Esophagus muscularis mucosa (tissue), 4 donors: ENCODE results near the gene ZNF692. TPM values are rescaled to one million over a fixed set of nuclear protein-coding genes. Genes with fewer than 3 reads are reported as not detected.

Source experiments
- DNase-seq: peaks from one replicate; pipeline ENCODE4 v3.0.0-alpha.2; 2017; ENCODE audit errors: extremely low spot score
- H3K27ac ChIP-seq, 4 donors: fragments of 200-600 bp; sonication (generic); replicated peaks in 1 of 4; 1 replicate in 3 of 4; 2 replicates in 1 of 4; pipeline ENCODE4 v1.5.1; 2016 to 2019; ENCODE audit warnings: mild to moderate bottlenecking in 1 of 4
- H3K27me3 ChIP-seq, 4 donors: fragments of 200-600 bp; sonication (generic); one replicate each; pipeline versions ENCODE4 v1.5.1 to v1.6.0; 2016 to 2019
- H3K36me3 ChIP-seq, 4 donors: fragments of 200-600 bp; sonication (generic); one replicate each; pipeline ENCODE4 v1.5.1; 2016 to 2019
- H3K4me1 ChIP-seq, 4 donors: fragments of 200-600 bp; sonication (generic); one replicate each; pipeline ENCODE4 v1.5.1; 2016 to 2019
- H3K4me3 ChIP-seq, 4 donors: fragments of 200-600 bp; sonication (generic); 1 replicate in 2 of 4; 2 replicates in 2 of 4; pipeline ENCODE4 v1.5.1; 2016 to 2019; ENCODE audit warnings: mild to moderate bottlenecking in 4 of 4, moderate library complexity in 1 of 4
- H3K9me3 ChIP-seq, 4 donors: fragments of 200-600 bp; sonication (generic); 1 replicate in 3 of 4; 2 replicates in 1 of 4; pipeline ENCODE4 v1.5.1; 2016 to 2019
- EP300 ChIP-seq: sonication (generic); formaldehyde crosslinking; IDR thresholded peaks from one replicate; pipeline ENCODE4 v1.6.1; 2017; ENCODE audit warnings: antibody characterized with exemption
- POLR2A ChIP-seq: fragments of 450-650 bp; IDR thresholded peaks from one replicate; pipeline ENCODE4 v1.6.1; 2017; ENCODE audit warnings: antibody characterized with exemption, moderate library complexity, mild to moderate bottlenecking, low read depth
- POLR2AphosphoS5 ChIP-seq, 2 donors: sonication (generic); formaldehyde crosslinking; IDR thresholded peaks; one replicate each; pipeline ENCODE4 v1.6.1; 2017; ENCODE audit warnings: antibody characterized with exemption in 2 of 2
- WGBS: methylation state at CpG from one replicate; pipeline ENCODE4 v1.1.5; 2018; 5-methylcytosine and 5-hydroxymethylcytosine counted together
- intact Hi-C: fragments of 100-400 bp; cut with DNase I; formaldehyde crosslinking; loops from one replicate; pipeline ENCODE4 v1.15.1; 2023
- total RNA-seq, 4 donors: library from RNA; depleted of rRNA; stranded (reverse); fragments of >200 nt; gene quantifications; one replicate each; pipeline versions ENCODE4 v1.1.0 to v1.2.1, GENCODE V29; 2016
- TF ChIP-seq, protein P1 (sequence below), 3 experiments: fragments of 200-600 bp in 2 of 3; fragments of 450-650 bp in 1 of 3; sonication (generic) in 2 of 3; IDR thresholded peaks; one replicate each; pipeline ENCODE4 v1.5.1; 2017 to 2019; ENCODE audit warnings: antibody characterized with exemption in 3 of 3, mild to moderate bottlenecking in 2 of 3, moderate library complexity in 1 of 3

Gene ZNF692
- total RNA-seq, 4 donors from 2014 or later = 19.4 to 37.3 (median 30.5) TPM

DNA sequence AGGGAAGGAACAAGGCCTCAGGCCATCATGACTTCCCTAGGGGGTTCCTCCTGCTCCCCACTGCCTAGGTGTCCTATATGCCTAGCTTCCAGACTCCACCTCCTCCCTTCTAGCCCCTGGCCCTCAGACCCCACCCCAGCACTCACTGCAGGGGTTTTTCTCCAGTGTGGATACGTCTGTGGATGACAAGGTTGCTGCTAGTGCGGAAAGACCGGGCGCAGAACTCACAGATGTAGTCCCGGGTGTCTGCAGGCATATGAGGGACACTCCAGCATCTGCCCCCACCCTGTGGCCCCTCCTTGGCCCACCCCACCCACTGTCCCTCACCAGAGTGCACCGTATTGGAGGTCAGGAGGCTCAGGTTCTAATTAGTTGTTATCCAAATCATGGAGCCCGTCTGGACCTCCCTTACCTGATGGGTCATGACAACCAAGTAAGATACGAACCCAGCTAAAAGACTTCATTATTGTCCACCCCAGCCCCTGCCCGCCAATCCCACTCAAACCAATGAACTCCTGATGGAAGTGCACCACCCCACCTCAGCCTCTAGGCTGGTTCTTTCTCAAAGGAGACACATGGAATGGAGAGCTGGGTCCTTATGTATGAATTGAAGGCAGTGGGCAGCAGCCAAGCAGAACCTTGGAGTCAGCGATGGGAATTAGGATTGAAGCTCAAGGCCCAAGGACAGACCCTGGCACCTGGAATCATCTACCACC, 8.2 kb downstream of the ZNF692 start:
- intact Hi-C loops = no loop called here
- whole genome bisulfite sequencing = 85% methylated on average over 2 of the region's 10 CpGs
- no peaks in the 10 kb centered on the region for H3K9me3 ChIP-seq
- TF ChIP-seq POLR2AphosphoS5 (IDR thresholded peaks at IDR 0.05) (no peak), EP300 (no peak), POLR2A (no peak)
- TF ChIP-seq, protein P1, sequence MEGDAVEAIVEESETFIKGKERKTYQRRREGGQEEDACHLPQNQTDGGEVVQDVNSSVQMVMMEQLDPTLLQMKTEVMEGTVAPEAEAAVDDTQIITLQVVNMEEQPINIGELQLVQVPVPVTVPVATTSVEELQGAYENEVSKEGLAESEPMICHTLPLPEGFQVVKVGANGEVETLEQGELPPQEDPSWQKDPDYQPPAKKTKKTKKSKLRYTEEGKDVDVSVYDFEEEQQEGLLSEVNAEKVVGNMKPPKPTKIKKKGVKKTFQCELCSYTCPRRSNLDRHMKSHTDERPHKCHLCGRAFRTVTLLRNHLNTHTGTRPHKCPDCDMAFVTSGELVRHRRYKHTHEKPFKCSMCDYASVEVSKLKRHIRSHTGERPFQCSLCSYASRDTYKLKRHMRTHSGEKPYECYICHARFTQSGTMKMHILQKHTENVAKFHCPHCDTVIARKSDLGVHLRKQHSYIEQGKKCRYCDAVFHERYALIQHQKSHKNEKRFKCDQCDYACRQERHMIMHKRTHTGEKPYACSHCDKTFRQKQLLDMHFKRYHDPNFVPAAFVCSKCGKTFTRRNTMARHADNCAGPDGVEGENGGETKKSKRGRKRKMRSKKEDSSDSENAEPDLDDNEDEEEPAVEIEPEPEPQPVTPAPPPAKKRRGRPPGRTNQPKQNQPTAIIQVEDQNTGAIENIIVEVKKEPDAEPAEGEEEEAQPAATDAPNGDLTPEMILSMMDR (IDR thresholded peaks at IDR 0.05) = no peak
- H3K36me3 ChIP-seq = peaks cover 41 to 84% (median 81%) of the 10 kb centered on the region in 4 donors
- H3K27me3 ChIP-seq = no peaks in the 10 kb centered on the region
- H3K27ac ChIP-seq = no peak overlapping the region
- H3K4me1 ChIP-seq = peaks cover 0 to 12% (median 3%) of the 10 kb centered on the region in 4 donors
- DNase-seq = no peak
- H3K4me3 ChIP-seq = no peak overlapping the region

DNA sequence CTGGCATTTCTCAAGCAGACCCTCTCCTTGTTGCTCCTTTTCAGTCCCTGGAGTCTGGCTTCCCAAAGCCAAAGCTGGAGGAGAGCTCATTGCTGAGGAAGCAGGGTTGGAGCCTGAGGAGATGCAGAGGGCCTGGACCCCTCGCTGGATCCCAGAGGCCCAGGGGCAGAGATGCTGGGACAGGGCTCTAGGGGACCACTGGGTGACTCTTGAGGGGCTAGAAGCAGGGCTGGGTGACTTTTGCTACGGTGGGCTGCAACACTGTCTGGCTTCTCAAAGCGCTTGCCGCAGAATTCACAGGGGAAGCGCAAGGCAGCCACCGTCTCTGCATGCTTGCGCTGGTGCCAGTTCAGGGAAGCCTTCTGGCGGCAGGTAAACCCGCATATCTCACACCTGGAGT, 8.8 kb downstream of the ZNF692 start:
- intact Hi-C loops = no loop called here
- TF ChIP-seq, protein P1 (IDR thresholded peaks at IDR 0.05) = no peak
- no peak for TF ChIP-seq POLR2A
- no peak for TF ChIP-seq POLR2AphosphoS5 (IDR thresholded peaks at IDR 0.05)
- no peak for TF ChIP-seq EP300
- Histone ChIP-seq H3K27me3 (no peaks in the 10 kb centered on the region), H3K27ac (no peak overlapping the region), H3K4me1 (peaks cover 0 to 12% (median 1%) of the 10 kb centered on the region in 4 donors), H3K36me3 (peaks cover 44 to 84% (median 81%) of the 10 kb centered on the region in 4 donors), H3K4me3 (no peak overlapping the region), H3K9me3 (no peaks in the 10 kb centered on the region)
- DNase-seq = no peak
- WGBS = 96% methylated on average over 7 of the region's 9 CpGs

GRCh38 chr1:248849637-248850036, 9.2 kb downstream of the ZNF692 start:
- TF ChIP-seq POLR2A (no peak), POLR2AphosphoS5 (IDR thresholded peaks at IDR 0.05) (no peak), EP300 (no peak)
- TF ChIP-seq, protein P1 (IDR thresholded peaks at IDR 0.05) = no peak
- Histone ChIP-seq H3K4me3 (no peak overlapping the region), H3K36me3 (peaks cover 44 to 84% (median 81%) of the 10 kb centered on the region in 4 donors), H3K4me1 (peaks cover 0 to 12% (median 1%) of the 10 kb centered on the region in 4 donors), H3K27ac (no peak overlapping the region), H3K27me3 (no peaks in the 10 kb centered on the region), H3K9me3 (no peaks in the 10 kb centered on the region)
- DNase-seq = no peak
- intact Hi-C loops = no loop called here
- 89% methylated on average over 3 of the region's 3 CpGs for WGBS

DNA sequence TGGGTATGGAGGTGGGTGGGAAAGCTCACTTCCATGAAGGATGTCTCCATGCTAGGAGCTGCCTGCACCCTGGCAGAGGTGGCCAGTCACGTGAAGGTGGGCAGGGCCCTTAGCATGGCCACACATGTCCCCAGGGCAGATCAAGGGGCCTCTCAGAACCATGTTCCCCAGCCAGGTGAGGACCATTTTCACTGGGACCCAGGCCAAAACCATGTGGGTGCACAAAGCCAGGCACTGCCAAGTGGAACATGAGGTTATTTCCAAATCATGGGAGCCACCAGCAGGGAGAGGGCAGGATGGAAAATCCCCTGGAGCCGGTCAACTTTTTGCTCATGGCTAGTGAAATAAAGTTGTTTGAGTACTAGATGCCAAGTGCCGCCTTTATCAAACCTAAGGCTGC, 9.7 kb downstream of the ZNF692 start:
- no peak for DNase-seq
- intact Hi-C loops = no loop called here
- H3K27me3 ChIP-seq = no peaks in the 10 kb centered on the region
- WGBS = 81% methylated on average over 3 of the region's 3 CpGs
- no peak overlapping the region for H3K27ac ChIP-seq
- H3K9me3 ChIP-seq = no peaks in the 10 kb centered on the region
- no peak overlapping the region for H3K4me3 ChIP-seq
- TF ChIP-seq POLR2A (no peak), EP300 (no peak), POLR2AphosphoS5 (IDR thresholded peaks at IDR 0.05) (no peak)
- TF ChIP-seq, protein P1 (IDR thresholded peaks at IDR 0.05) = no peak
- H3K36me3 ChIP-seq = peaks cover 44 to 86% (median 83%) of the 10 kb centered on the region in 4 donors
- H3K4me1 ChIP-seq = peaks cover 0 to 12% (median 1%) of the 10 kb centered on the region in 4 donors

DNA sequence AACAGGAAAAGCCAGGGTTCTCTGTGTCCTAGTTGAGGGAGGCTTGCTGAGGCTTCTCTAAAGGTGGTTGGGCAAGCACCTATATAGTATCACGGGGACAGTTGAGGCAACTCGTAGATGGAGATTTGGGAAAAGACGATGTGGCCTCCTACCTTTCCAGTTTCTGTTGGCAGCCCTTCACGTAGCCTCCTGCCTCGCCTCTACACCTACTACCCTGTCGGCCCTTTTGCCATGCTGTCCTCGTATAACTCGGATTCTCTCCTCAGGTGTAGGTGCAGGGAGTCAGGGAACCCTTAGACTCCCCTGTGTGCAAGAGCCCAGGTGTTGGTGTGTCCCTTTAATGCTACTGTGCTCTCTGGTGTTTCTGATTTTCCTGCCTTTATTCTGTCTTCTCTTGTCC, 10.3 kb downstream of the ZNF692 start:
- Histone ChIP-seq H3K36me3 (peaks cover 44 to 82% (median 78%) of the 10 kb centered on the region in 4 donors), H3K27me3 (no peaks in the 10 kb centered on the region), H3K4me3 (no peak overlapping the region), H3K9me3 (no peaks in the 10 kb centered on the region), H3K27ac (no peak overlapping the region), H3K4me1 (peaks cover 0 to 8% (median 2%) of the 10 kb centered on the region in 4 donors)
- 87% methylated on average over 8 of the region's 8 CpGs for WGBS
- intact Hi-C loops = no loop called here
- DNase-seq = no peak
- TF ChIP-seq, protein P1 (IDR thresholded peaks at IDR 0.05) = no peak
- TF ChIP-seq EP300 (no peak), POLR2AphosphoS5 (IDR thresholded peaks at IDR 0.05) (no peak), POLR2A (no peak)
